ENCODE data around the gene IL11RA. TPM values are rescaled to one million over a fixed set of nuclear protein-coding genes. Genes with fewer than 3 reads are reported as not detected.

Gene IL11RA
- total and polyA plus RNA-seq, 8 donors = 13.8 to 121 (median 98.1) TPM

DNA sequence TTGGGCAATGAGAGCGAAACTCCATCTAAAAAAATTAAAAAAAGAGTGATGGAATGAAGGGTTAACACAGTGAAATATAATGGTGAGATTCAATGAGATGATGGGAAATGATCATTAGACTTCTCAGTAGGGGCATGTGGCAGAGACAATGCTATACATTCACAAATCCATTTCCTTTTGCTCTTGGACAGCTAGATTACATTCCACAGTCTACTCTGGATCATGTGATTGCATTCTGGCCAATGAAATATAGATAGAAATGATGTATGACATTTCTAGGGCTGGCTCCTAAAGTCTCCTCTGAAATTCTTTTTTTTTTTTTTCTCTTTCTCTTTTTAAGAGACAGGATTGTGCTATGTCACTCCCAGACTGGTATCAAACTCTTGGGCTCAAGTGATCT lies 9.3 kb upstream of the IL11RA start:
- TF ChIP-seq, protein P1, sequence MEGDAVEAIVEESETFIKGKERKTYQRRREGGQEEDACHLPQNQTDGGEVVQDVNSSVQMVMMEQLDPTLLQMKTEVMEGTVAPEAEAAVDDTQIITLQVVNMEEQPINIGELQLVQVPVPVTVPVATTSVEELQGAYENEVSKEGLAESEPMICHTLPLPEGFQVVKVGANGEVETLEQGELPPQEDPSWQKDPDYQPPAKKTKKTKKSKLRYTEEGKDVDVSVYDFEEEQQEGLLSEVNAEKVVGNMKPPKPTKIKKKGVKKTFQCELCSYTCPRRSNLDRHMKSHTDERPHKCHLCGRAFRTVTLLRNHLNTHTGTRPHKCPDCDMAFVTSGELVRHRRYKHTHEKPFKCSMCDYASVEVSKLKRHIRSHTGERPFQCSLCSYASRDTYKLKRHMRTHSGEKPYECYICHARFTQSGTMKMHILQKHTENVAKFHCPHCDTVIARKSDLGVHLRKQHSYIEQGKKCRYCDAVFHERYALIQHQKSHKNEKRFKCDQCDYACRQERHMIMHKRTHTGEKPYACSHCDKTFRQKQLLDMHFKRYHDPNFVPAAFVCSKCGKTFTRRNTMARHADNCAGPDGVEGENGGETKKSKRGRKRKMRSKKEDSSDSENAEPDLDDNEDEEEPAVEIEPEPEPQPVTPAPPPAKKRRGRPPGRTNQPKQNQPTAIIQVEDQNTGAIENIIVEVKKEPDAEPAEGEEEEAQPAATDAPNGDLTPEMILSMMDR (IDR thresholded peaks at IDR 0.05) = no peak
- no peak overlapping the region for H3K27ac ChIP-seq
- peaks cover 13 to 25% of the 10 kb centered on the region in 2 donors for H3K4me1 ChIP-seq
- intact Hi-C loops (cut with DNase I) = no loop called here
- no peaks in the 10 kb centered on the region for H3K27me3 ChIP-seq
- no peaks in the 10 kb centered on the region for H3K36me3 ChIP-seq
- no peak for ATAC-seq
- no peak overlapping the region for H3K4me3 ChIP-seq
- no peaks in the 10 kb centered on the region for H3K9me3 ChIP-seq
- no peak for DNase-seq

DNA sequence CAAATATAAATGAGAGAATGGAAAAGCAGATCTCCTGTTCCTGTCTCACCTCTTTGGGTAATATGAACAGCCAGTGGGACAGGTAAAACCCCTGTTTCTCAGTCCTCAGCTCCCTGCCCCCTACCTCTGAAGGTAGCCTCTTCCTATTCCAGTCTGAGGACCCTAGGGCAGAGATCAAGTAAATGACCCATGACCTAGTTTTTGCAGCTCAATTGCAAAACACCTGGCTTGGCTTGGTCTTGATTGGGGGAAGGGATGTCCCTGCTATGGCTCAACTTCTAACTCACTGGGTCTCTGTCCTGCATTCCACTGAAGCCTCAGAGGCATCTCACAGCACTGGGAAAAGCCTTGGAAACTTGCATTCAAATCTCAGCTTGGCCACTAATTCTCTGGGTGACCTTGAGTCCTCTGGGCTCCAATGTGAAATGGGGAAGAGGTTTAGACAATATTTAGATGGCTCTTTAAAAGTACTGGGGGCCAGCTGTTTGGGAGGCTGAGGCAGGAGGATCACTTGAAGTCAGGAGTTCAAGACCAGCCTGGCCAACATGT lies 7.1 kb upstream of the IL11RA start:
- intact Hi-C loops (cut with DNase I) = no loop called here
- DNase-seq (no peak), ATAC-seq (no peak)
- H3K9me3 ChIP-seq = no peaks in the 10 kb centered on the region
- peaks cover 9 to 24% of the 10 kb centered on the region in 2 donors for H3K4me1 ChIP-seq
- no peak overlapping the region for H3K4me3 ChIP-seq
- no peaks in the 10 kb centered on the region for H3K27me3 ChIP-seq
- H3K27ac ChIP-seq = no peak overlapping the region
- TF ChIP-seq, protein P1 (IDR thresholded peaks at IDR 0.05) = no peak
- peaks cover 0 to 17% of the 10 kb centered on the region in 2 donors for H3K36me3 ChIP-seq

DNA sequence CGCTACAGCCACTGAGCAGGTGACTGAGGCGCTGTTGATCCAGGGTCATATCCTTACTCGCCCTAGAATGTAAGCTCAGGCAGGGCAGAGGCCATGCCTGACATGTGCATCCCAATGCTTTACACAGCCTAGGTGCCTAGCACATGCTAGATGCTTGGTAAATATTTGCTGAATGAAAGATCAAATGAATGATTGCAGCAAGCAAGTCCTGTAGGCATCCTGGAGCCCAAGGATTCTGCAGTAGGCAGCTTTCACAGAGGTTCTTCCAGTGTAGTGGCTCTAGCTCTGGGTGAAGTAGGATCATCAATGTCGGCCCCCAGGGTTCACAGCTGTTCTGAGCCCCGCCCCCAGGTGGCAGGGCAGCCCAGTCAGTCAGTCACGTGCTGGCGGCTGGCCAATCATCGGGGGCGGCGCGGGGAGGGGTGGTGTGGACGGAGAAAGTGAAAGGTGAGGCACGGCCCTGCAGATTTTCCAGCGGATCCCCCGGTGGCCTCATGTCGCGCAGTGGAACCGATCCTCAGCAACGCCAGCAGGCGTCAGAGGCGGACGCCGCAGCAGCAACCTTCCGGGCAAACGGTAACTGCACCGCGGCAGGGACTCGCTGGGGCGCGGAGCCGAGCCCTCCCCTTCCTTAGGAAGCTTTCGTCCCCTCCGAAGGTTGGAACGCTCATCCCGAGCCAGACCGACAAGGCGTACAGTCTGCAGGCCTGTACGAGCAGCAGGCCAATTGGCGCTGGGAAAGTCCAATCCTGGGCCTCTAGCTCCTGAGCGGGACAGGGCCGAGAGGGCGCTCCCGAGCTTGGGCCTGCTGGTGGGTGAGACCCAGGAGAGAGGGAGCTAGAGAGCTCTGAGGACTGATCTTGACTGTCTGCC lies 5.5 kb upstream of the IL11RA start, which contains the start of gene GALT:
Gene GALT, plus strand, starts transcription at position 465 of the 873 bp plus-strand sequence. Its CDS starts 30 bp downstream, at position 495.
- intact Hi-C loops (cut with DNase I) = no loop called here
- peak; percentile 96 for ATAC-seq
- TF ChIP-seq, protein P1 (IDR thresholded peaks at IDR 0.05) = peak; percentile 27 to 43
- H3K4me3 ChIP-seq = peak within 1 kb of the TSS; percentile 78 to 81
- peaks cover 0 to 22% of the 10 kb centered on the region in 2 donors for H3K36me3 ChIP-seq
- peak; percentile 83 to 99 (median 94) for DNase-seq
- no peaks in the 10 kb centered on the region for H3K9me3 ChIP-seq
- peak within 1 kb of the TSS; percentile 87 for H3K27ac ChIP-seq
- peaks cover 9 to 29% of the 10 kb centered on the region in 2 donors for H3K4me1 ChIP-seq
- H3K27me3 ChIP-seq = no peaks in the 10 kb centered on the region

DNA sequence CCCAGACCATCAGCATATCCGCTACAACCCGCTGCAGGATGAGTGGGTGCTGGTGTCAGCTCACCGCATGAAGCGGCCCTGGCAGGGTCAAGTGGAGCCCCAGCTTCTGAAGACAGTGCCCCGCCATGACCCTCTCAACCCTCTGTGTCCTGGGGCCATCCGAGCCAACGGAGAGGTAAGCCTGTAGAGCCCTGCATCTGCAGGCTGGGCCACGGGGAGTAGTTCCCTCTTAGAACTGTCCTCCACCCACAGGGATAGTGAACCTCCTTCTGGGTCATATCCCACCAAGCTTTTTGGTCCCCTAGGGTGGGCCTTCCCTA lies 4.9 kb upstream of the IL11RA start:
- TF ChIP-seq, protein P1 (IDR thresholded peaks at IDR 0.05) = no peak
- H3K36me3 ChIP-seq = peaks cover 0 to 22% of the 10 kb centered on the region in 2 donors
- H3K4me1 ChIP-seq = peaks cover 10 to 35% of the 10 kb centered on the region in 2 donors
- DNase-seq (no peak), ATAC-seq (peak; percentile 5)
- intact Hi-C loops (cut with DNase I) = no loop called here
- peak overlapping the region; percentile 78 to 81 for H3K4me3 ChIP-seq
- peak overlapping the region; percentile 87 for H3K27ac ChIP-seq
- H3K27me3 ChIP-seq = no peaks in the 10 kb centered on the region
- H3K9me3 ChIP-seq = no peaks in the 10 kb centered on the region

DNA sequence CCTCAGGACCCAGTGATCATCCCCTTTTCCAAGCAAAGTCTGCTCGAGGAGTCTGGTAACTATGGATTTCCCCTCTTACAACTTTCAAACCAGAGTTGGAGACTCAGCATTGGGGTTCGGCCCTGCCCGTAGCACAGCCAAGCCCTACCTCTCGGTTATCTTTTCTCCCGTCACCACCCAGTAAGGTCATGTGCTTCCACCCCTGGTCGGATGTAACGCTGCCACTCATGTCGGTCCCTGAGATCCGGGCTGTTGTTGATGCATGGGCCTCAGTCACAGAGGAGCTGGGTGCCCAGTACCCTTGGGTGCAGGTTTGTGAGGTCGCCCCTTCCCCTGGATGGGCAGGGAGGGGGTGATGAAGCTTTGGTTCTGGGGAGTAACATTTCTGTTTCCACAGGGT lies 4.3 kb upstream of the IL11RA start:
- ATAC-seq (no peak), DNase-seq (no peak)
- Histone ChIP-seq H3K27me3 (no peaks in the 10 kb centered on the region), H3K4me1 (peaks cover 16 to 41% of the 10 kb centered on the region in 2 donors), H3K4me3 (peak overlapping the region; percentile 78 to 81), H3K9me3 (no peaks in the 10 kb centered on the region), H3K36me3 (peaks cover 0 to 22% of the 10 kb centered on the region in 2 donors), H3K27ac (peak overlapping the region in 1 of 2 donors; percentile 87)
- intact Hi-C loops (cut with DNase I) = no loop called here
- TF ChIP-seq, protein P1 (IDR thresholded peaks at IDR 0.05) = no peak
